SK-N-DZ (cell line): ENCODE results near the gene ARL6IP4.

Experiments
- DNase-seq: peaks from one replicate; pipeline ENCODE4 v3.0.0-alpha.2; 2015; ENCODE audit warnings: low spot score

The ARL6IP4 gene

DNA sequence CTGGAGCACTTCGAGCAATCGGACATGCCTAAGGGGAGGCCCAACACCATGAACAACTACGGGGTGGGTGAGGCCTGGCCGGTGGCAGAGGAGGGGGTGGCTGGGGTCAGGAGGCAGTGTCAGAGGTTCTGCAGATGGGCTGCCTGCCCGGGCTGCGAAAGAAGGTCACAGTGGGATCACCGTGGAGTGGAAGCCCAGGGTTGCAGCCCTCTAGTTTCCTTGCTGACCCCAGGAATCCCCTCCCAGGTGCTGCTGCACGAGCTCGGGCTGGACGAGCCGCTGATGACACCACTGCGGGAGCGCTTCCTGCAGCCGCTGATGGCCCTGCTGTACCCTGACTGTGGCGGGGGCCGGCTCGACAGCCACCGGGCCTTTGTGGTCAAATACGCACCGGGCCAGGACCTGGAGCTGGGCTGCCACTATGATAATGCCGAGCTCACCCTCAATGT lies 1.9 kb upstream of the ARL6IP4 start:
- DNase-seq: no peak

DNA sequence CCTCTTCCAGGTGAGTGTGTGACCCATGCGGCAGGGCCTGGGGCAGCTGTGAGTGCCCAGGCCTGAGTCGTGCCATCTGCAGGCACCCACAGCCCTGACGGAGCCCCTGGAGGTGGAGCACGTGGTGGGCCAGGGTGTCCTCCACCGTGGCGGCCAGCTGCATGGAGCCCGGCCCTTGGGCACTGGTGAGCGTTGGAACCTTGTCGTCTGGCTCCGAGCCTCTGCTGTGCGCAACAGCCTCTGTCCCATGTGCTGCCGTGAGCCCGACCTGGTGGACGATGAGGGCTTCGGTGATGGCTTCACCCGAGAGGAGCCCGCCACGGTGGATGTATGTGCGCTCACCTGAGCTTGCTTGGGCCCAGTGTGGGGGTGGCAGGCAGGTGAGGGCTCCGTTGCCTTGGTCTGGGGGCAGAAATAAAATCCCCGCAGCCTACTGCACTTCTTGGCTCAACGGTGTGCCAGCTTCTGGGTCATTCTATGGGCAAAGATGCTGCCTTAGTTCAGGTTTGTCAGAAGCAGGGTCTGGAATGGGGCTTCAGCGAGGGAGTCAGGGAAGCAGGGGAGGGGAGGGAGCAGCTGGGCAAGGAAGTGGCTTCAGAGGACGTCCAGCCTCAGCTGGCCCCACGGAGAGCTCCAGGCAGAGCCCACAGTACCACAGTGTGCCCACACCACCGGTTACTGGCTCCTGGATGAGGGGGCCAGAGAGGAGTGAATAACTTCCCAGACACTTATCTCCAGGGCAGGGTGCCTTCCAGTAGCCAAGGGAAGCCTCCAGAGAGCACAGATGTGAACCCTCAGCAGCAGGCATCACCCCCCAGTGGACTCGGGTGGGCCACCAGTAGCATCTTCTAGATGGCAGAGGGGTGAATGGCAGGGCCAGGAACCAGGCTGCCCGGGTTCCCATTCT lies 1.2 kb upstream of the ARL6IP4 start:
- no peak for DNase-seq

DNA sequence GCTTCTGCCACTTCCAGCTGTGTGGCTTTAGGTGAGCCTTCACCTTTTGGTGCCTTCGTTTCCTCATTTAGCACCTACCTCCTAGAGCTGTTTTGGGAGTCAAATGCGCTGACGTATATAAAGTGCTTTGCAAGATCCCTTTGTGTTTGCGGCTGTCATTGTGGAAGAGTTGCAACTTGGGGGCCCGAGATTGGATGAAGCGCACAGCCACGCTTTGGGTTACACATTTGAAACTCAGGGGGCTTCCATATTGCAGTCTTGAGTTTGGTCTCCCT lies 636 bp upstream of the ARL6IP4 start:
- no peak for DNase-seq

DNA sequence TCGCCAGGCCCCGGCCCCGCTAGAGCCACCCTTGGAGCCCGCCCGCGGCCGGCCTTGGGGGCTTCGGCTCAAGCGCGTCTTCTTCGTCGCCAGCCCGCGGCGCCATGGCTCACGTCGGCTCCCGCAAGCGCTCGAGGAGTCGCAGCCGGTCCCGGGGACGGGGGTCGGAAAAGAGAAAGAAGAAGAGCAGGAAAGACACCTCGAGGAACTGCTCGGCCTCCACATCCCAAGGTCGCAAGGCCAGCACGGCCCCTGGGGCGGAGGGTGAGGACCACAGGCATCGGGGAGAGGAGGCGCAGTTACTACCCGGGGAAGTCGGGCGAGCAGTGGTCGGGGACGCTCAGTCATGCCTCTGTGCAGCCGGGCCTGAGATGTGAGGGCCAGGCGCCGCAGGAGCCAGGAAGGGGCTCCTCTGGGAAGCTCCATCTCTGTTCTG lies 573 bp downstream of the ARL6IP4 start:
- no peak for DNase-seq

DNA sequence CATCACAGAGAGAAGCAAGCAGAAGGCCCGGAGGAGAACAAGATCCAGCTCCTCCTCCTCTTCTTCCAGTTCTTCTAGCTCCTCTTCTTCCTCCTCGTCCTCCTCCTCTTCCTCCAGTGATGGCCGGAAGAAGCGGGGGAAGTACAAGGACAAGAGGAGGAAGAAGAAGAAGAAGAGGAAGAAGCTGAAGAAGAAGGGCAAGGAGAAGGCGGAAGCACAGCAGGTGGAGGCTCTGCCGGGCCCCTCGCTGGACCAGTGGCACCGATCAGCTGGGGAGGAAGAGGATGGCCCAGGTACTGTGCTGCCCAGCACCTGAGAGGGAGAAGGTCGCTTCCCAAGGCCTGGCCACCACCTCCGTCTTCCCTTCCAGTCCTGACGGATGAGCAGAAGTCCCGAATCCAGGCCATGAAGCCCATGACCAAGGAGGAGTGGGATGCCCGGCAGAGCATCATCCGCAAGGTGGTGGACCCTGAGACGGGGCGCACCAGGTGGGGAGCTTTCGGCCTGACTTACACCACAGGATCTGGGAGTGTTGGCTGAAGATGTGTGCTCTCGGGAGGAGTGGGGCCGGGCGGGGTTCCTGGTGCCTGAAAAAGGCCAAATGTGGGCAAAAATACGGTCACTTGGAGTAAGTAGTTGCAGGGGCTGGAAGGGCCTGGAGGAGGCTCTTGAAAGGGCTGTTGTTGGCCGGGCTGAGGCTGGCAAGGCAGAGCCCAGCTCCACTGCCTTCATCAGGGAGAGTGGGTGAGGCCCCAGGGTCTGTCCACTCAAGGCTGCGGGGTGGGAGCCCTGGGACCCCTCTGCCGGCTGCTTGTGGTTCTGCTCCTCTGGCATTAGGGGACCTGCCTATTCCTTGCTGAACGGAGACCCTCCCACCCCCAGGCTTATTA lies 1.4 kb downstream of the ARL6IP4 start:
- DNase-seq: no peak

DNA sequence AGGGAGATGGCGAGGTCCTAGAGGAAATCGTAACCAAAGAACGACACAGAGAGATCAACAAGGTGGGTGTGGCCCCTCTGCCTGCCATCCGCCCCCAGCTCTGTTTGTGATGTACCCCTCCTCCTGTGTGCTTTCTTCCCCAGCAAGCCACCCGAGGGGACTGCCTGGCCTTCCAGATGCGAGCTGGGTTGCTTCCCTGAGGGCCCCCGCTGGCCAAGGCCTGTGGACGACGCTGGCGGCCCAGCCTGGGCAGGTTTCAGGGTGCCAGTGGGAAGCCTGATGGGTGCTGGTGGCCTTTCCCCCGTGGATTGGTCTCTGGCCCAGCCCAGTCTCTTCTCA lies 2.0 kb downstream of the ARL6IP4 start:
- no peak for DNase-seq

DNA sequence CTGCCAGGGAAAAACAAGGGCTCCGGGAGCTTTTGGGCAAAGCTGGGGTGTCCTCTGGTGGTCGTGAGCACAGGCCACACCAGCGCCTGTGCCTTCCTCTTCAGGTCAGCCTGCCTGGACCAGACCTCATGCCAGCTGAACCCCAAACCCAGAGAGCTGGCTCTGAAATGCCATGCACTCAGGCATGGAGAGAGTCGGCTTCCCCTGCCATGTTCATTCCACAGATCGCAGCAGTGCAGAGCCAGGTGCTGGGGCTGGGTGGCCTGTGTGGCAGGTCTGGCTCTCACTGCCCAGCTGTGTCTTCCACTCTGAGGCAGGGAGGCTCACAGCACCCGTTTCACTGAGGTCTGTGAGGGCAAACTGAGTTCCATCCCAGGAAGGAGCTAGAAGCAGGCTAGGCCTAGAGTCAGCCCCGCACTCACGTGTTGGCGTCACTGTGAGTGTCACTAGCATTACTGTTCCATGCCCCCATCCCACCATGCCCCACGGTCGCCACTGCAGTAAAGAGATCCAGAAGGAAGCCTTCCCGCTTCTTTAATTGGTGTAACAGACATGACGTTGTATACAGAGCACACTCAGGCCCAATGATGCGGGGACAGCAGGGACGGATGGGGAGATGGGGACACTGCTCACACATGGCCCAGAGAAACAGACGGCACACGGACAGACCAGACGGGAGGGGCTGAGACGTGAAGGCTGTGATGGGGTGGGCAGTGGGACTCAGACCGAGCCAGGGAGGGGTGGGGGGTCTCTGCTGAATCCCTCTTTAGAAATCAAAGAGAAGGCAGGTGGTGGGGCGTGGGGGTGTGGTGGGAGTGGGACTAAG lies 2.7 kb downstream of the ARL6IP4 start:
- DNase-seq: no peak

DNA sequence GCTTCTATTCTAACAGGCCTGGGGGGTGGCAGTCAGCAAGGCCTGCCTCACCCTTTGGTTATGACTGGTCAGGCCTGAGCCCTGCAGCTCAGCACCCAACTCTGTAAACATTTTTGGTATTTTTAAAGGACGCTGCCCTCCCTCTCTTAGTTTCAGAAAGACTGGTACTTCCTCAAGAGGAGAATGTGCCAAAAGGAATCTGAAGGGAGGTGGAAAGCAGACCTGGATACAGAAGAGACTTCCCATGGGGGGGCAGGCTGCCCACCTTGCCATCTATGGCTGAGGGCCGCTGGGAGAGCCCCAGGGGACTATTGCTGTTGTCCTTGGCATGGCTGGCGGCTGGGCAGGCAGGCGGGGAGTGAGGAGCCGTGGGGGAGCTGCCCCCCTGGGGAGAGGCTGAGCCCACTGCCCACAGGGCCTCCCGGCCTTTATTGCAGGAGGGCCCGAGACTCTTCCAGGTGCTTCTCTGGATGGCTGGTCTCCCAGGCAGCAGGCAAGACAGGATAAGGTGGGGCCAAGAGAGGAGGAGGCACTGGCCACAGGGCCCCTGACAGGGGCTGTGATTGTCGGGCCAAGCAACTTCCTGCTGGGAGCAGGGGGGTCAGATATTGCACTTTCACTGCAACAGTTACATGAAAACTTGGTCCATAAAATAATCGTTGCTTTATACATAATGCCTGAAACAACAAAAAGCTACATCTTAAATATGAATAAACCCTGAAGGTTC lies 3.5 kb downstream of the ARL6IP4 start:
- DNase-seq: no peak

DNA sequence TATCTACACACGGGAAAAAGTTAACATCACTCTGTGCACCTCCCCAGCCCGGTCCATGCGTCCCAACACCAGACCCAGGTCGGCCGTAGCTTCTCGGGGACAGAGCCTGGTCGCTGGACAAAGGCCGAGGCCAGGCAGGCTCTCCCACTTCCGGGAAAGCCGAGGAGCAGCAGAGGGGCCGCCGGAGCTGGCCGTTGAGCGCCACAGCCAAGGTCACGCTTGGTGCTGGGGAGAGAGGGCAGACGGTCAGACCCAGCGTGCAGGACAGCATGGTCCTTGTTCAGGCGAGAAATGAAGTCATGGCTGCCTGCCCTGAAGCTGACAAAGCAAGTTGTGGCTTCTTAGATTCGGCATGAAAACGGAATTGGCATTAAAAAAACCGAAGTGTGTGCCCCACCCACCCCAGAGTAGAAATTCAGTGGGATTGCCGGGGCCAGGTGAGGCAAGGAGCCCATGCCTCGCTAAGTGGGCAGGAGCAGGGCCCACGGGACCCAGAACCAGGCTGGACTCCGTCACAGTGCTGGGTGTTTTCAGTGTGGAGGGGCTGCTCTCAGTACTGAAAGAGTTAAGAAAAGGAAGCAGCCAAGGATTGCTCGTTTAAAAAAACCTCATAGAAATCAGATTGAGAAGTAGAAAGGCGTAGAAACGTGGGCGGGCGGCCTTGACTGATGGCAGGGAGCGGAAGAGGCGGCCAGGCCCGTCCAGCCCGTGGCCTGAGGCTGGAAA lies 4.3 kb downstream of the ARL6IP4 start:
- no peak for DNase-seq

DNA sequence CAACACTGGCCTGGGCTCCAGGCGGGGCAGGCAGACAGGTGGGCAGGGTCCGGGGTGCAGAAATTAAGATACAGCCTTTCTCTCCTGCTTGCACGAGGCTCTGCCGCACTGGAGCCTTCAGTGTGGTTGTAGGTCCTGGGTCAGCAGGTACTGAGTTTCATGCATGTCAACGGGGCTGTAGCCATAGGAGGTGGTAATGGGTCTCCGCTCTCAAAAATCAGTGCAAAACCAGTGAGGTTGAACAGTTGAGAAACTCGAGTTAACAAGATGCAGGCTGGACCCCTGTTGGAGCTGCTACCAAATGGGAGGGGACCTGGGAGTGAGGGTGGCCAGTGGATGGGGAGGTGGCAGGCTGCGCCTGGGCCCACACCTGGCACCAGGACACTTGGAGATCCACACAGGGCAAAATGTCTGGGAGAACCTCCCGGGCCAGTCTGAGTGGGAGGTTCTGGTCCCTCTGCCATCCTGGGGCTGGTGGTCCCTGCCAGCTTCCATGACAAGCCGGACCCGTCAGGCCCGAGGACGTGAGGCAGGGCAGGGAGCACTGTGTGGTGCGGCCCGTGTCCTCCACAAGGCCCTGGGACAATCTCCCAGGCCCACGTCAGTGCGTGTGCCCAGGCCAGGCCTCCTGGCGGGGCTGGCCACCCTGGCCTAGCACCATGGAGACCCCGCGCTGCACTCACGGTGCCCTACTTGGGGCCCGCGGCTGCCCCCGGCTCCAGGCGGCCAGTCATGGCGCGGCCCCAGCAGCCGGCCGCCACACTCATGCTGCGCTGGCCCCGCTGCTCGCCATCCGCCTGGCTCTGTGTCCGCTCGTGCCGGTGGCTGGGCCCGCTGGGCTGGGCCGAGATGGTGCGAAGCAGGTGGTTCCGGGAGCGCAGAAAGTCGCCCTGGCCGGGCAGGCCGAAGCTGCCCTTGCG lies 5.1 kb downstream of the ARL6IP4 start:
- DNase-seq: no peak

DNA sequence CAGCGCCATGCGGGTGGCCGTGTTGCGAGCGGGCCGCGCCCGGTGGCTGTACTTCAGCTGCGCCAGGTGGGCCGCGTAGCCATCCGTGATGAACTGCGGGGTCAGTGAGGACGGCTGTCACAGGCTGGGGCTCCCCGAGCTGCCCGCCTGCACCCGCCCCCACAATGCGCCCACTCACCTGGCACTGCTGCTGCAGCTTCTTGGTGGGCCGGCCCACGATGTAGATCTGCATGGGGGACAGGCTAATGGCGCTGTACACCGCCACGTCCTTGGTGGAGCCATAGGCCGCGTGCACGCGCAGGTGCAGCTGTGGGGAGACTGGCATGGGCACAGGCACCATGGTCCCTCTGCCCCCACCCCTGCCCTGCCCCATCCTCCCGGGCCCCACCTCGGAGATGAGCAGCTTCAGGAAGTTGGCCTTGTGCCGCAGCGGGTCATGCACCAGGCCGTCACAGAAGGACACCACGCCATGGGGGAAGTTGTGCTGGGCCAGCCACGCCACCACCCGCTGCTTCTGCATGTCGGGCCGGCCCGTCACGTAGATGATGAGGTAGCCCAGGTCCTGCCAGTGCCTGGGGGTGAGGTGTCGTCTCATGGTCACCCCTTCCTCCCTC lies 5.9 kb downstream of the ARL6IP4 start:
- no peak for DNase-seq

DNA sequence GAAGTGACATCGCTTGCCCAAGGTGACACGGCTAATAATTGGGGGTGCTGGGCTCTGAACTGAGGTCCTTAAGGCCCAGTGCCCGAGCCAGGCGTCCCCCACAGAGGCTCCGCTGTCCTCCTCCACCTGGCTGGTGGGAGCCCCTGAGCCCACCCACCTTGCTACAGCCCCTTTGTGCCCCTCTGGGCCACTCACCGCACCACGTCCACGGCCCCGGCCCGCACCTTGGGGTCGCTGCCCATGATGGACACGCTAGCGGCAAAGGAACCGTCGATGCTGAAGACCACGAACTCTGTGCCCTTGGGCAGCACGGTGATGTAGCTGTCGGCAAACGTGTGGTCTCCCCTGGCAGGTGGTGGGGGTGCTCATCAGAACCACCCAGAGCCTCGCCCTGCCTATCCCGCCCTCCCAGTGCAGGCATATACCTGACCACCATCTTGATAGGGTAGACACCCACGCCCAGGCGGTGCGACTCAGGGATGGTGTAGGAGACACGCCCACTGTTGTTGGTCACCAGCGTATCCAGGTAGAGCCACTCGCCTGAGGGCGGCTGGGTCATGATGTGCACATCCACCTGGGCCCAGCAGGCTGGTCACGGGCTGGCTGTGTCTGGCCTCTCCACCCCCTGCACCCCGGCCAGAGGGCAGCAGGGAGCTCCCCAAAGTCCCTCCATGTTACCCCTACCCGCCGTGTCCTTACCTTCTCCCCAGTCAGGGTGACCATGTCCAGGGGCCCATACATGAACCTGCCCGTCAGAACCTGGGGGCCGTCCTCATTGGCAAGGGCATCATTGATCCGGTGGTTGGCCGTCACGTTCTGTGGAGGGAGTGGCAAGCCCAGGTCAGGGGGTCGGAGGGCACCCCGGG lies 6.8 kb downstream of the ARL6IP4 start:
- DNase-seq: no peak

DNA sequence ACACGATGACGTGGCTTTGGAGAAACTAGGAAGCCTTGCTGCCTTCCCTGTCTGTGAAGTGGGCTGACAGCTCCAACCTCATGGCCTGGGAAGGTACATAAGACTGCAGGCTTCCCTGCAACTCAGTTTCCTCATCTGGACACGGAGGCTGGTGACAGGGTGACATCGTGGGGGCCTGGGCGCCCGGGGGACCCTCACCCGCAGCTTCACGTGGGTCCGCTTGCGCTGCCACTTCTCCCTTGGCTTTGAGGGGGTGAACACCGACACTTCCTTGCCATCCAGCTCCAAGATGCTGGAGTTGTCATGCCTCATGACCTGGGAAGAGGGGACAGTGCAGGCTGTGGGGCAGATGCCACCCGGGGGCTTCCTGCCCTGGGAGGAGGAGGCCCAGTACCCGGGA lies 7.6 kb downstream of the ARL6IP4 start:
- no peak for DNase-seq

DNA sequence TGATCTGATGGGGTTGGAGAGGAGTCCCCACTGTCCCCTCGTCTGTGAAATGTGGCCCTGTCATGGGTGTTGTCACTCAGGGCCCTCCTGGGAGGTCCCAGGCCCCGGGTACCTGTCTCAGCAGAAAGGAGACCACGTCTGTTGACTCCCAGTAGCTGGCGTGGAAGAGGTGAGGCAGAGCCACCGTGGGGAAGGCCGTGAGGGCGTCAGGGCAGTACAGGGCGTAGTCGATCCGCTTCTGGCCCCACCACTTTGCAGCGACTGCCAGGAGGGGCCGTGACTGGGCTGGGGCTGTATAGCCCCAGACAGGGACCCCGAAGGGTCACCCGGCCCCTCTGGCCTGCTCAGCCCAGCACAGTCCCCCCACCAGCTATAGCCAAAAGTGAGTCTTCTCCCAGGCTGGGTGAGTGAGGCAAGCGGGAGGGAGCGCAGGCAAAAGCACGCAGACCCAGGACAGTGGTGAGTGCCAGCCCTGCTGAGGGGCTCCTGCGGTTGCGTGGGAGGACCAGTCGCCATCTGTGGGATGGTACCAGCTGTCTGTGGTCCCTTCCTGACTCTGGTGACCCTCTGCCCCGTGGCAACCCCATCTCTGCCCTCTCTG lies 8.2 kb downstream of the ARL6IP4 start:
- no peak for DNase-seq

DNA sequence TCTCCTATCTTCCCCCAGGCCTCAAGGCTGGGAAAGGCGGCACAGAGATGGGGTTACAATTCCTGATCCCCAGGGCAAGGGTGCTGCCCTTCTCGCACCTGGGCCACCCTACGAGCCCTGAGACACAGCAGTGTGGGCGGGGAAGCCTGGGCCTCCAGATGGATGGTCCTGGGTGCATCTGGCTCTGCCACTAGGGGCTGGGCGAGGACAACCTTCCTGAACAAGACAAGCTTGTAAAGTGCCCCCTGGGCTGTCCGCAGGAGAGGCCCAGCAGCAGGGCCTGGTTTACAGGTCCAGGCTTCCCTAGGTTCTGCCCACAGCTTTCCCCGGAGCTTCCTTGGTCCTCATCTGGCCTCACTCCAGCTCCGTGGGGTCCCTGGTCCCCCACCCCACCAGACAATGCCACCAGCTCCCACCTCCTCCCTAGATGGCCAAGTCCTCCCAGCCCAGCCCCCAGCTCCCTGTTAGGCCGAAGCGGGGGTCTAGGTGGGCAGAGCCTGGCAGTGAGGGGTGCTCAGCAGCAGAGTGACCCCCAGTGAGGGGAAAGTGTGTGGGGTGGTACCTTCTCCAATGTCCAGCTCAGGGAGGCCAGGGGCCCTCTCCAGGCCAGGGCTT lies 8.9 kb downstream of the ARL6IP4 start:
- no peak for DNase-seq

DNA sequence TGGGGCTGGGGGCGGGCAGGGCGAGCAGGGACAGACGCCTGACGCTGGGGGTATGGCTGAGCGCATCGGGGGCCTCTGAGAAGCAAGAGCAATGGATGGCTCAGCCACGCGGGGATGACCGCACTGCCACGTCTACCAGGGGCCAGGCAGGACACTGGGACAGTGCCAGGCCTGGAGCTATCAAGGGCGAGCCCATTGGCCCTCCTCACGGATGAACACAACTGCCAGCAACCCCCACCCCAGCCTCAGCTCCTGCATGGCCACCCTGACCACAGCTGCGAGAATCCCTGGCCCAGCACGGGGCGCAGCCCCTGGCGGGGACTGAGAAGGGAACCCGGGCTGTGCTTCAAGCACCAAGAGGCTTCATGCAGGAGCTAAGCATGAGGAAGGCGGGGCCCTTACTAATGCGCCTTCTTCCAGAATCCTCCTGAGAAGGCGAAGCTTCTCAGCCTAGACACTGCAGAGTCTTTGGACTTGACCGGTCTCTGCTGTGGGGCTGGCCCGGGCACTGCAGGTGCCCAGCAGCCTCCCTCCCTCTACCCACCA lies 9.5 kb downstream of the ARL6IP4 start:
- no peak for DNase-seq

DNA sequence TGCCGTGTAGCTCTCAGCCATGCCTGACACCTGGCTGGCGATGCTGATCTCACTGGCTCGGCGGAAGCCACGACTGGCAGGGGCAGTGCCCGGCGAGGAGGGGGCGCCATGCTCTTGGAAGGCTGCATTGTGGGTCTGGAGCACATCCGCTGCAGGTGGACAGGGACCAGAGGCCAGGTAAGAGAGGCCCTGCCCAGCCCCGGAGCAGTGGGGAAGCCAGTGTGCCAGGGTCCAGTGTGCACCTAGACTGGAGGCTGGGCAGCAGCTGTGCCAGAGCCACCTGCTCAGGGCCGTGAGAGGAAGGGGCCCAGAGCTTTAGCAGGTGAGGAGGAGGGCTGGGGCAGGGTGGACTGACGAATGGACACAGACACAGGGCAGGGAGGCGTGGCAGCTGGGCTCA lies 10.1 kb downstream of the ARL6IP4 start:
- no peak for DNase-seq
